Peyer's patch (tissue), 4 donors: ENCODE measurements around the gene DCTD.

Experiments used
- POLR2A ChIP-seq, 2 donors: fragments of 450-650 bp; IDR thresholded peaks; one replicate each; pipeline ENCODE4 v1.5.1; 2017; ENCODE audit warnings: antibody characterized with exemption in 2 of 2, mild to moderate bottlenecking in 2 of 2, moderate library complexity in 2 of 2
- TF ChIP-seq, protein P1 (sequence below), 6 experiments: fragments of 450-650 bp in 4 of 6; fragments of 200-600 bp in 2 of 6; sonication (generic) in 1 of 6; IDR thresholded peaks; one replicate each; pipeline ENCODE4 v1.5.1; 2017 to 2019; ENCODE audit warnings: antibody characterized with exemption in 6 of 6, mild to moderate bottlenecking in 3 of 6, moderate library complexity in 1 of 6

GRCh38 chr4:182939680-182940079, 22.5 kb upstream of the DCTD start:
- TF ChIP-seq, protein P1, sequence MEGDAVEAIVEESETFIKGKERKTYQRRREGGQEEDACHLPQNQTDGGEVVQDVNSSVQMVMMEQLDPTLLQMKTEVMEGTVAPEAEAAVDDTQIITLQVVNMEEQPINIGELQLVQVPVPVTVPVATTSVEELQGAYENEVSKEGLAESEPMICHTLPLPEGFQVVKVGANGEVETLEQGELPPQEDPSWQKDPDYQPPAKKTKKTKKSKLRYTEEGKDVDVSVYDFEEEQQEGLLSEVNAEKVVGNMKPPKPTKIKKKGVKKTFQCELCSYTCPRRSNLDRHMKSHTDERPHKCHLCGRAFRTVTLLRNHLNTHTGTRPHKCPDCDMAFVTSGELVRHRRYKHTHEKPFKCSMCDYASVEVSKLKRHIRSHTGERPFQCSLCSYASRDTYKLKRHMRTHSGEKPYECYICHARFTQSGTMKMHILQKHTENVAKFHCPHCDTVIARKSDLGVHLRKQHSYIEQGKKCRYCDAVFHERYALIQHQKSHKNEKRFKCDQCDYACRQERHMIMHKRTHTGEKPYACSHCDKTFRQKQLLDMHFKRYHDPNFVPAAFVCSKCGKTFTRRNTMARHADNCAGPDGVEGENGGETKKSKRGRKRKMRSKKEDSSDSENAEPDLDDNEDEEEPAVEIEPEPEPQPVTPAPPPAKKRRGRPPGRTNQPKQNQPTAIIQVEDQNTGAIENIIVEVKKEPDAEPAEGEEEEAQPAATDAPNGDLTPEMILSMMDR (IDR thresholded peaks at IDR 0.05), result no peak
- no peak for TF ChIP-seq POLR2A (IDR thresholded peaks at IDR 0.05)
